HG03571 (cell line): ENCODE data around the gene NAGK.
"Not testable (repeated sequence)": the region's sequence is repeated elsewhere in the genome, so short reads cannot be mapped to it uniquely, and the experiment has no call there.

Source experiments
- ATAC-seq: cut with Tn5 transposase; IDR thresholded peaks from one replicate; pipeline ENCODE4 v1.9.1; 2021; ENCODE audit not compliant: unreplicated experiment

NAGK gene

DNA sequence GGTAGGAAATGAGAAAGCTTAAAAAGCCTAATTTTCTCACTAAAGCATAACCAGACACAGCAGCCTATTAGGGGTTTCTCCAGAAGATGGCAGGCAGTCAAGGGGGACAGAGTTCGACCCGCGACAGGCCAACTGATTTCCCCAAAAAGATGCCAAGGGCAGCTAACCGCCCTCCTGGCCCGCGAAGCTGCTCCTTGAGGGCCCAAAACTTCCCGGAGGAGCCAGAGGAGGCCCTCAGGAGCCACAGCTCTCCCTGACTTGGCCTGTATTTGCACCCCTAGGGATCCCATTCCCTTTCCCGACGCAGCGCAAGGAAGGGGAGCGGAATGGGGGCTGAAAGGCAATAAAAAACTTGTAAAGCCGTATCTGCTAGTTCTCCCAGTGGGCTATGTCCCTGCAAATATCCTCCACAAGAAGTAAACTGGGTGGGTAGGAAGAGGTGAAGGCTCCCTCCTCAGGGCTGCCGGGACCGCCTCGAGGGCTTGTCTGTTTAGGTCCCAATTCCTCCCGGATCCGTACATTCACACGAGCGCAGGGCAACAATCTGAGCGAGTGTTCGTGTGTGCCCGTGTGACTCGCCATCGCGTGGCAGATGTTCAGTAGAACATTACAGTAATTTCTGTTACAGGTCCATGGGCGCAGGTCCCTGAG, 756 bp upstream of the NAGK start:
- no peak for ATAC-seq

DNA sequence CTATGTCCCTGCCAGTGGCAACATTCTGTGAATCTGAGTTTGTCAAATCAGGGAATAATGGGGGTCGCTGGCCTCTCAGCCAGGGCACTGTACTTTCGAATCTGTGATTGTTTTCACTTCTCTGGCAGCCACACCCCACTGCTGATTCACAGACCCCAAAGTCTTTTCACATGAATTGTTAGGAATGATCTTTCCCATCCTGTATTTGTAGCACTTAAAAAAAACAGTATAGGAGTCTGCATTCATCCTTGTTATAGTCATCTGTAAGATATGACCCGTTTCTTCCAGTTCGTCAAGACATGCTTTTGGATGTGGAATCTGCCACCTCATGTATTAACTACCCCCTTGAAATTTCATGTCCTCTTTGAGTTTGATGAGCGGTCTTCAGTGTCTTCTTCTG, 928 bp downstream of the NAGK start:
- no peak for ATAC-seq

GRCh38 chr2:71070294-71071093, 2.0 kb downstream of the NAGK start:
- no peak for ATAC-seq

- ATAC-seq = peak; percentile 41
Observed at GRCh38 chr2:71071681-71072398, 3.4 kb downstream of the NAGK start.

GRCh38 chr2:71072492-71072891, 4.0 kb downstream of the NAGK start:
- no peak for ATAC-seq

DNA sequence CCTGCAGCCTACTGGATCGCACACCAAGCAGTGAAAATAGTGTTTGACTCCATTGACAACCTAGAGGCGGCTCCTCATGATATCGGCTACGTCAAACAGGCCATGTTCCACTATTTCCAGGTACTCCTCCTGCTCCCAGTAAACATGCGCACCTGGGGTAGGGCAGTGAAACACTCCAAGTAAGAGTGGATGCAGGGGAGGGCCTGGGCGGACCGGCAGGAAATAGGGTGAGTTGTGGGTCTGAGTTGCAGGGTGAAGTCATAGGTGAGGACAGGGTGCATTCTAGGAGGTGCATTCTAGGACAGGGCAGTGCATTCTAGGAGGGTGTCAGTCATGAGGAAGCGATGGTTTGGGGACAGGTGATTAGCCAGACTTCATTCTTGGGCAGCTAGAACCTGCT, 5.0 kb downstream of the NAGK start:
- no peak for ATAC-seq

- no peak for ATAC-seq
Observed at GRCh38 chr2:71074893-71075395, 6.5 kb downstream of the NAGK start.

GRCh38 chr2:71078624-71079023, 10.2 kb downstream of the NAGK start:
- ATAC-seq = no peak

GRCh38 chr2:71082402-71083252, 14.2 kb downstream of the NAGK start:
- ATAC-seq = no peak

- not testable (repeated sequence) for ATAC-seq
Observed at GRCh38 chr2:71083297-71083696, 14.8 kb downstream of the NAGK start.

- not testable (repeated sequence) for ATAC-seq
Observed at GRCh38 chr2:71083752-71084312, 15.4 kb downstream of the NAGK start.

- not testable (repeated sequence) for ATAC-seq
Observed at GRCh38 chr2:71085325-71086003, 17.0 kb downstream of the NAGK start.

GRCh38 chr2:71089475-71089874, 21.0 kb downstream of the NAGK start:
- not testable (repeated sequence) for ATAC-seq

DNA sequence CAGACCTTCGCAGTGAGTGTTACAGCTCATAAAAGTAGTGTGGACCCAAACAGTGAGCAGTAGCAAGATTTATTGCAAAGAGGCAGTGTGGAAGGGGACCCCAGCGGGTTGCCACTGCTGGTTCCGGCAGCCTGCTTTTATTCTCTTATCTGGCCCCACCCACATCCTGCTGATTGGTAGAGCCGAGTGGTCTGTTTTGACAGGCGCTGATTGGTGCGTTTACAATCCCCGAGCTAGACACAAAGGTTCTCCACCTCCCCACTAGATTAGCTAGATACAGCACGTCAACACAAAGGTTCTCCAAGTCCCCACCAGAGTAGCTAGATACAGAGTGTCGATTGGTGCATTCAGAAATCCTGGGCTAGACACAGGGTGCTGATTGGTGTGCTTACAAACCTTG, 23.4 kb downstream of the NAGK start:
- ATAC-seq = not testable (repeated sequence)

DNA sequence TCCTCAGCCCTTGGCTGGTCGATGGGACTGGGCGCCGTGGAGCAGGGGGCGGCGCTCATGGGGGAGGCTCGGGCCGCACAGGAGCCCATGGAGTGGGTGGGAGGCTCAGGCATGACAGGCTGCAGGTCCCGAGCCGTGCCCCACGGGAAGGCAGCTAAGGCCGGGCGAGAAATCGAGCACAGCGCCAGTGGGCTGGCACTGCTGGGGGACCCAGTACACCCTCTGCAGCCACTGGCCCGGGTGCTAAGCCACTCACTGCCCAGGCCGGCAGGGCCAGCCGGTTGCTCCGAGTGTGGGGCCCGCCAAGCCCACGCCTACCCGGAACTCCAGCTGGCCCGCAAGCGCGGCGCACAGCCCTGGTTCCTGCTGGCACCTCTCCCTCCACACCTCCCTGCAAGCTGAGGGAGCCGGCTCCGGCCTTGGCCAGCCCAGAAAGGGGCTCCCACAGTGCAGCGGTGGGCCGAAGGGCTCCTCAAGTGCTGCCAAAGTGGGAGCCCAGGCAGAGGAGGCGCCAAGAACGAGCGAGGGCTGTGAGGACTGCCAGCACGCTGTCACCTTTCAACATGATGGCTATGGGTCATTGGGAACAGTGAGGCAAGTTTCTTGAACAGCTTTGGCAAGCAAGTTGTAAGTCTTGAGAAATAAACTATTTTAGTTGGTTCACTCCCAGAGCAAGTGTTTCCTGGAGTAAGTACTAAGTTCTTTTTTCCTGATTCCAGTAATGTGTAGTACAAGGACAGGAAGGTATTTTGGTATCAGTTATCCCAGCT, 24.2 kb downstream of the NAGK start:
- not testable (repeated sequence) for ATAC-seq

GRCh38 chr2:71100195-71100964, 31.9 kb downstream of the NAGK start:
- ATAC-seq = no peak

GRCh38 chr2:71101656-71102055, 33.2 kb downstream of the NAGK start:
- ATAC-seq = no peak

GRCh38 chr2:71102981-71103681, 34.7 kb downstream of the NAGK start:
- no peak for ATAC-seq
